ENCODE results near the gene FAM78B. TPM values are rescaled to one million over a fixed set of nuclear protein-coding genes. Genes with fewer than 3 reads are reported as not detected.
A peak's percentile ranks its signal among the peaks of the same experiment; 100 is the strongest.

FAM78B gene, protein sequence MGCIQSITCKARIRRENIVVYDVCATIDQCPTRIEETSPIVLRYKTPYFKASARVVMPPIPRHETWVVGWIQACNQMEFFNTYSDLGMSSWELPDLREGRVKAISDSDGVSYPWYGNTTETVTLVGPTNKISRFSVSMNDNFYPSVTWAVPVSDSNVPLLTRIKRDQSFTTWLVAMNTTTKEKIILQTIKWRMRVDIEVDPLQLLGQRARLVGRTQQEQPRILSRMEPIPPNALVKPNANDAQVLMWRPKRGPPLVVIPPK
- 2.6 TPM for total RNA-seq

DNA sequence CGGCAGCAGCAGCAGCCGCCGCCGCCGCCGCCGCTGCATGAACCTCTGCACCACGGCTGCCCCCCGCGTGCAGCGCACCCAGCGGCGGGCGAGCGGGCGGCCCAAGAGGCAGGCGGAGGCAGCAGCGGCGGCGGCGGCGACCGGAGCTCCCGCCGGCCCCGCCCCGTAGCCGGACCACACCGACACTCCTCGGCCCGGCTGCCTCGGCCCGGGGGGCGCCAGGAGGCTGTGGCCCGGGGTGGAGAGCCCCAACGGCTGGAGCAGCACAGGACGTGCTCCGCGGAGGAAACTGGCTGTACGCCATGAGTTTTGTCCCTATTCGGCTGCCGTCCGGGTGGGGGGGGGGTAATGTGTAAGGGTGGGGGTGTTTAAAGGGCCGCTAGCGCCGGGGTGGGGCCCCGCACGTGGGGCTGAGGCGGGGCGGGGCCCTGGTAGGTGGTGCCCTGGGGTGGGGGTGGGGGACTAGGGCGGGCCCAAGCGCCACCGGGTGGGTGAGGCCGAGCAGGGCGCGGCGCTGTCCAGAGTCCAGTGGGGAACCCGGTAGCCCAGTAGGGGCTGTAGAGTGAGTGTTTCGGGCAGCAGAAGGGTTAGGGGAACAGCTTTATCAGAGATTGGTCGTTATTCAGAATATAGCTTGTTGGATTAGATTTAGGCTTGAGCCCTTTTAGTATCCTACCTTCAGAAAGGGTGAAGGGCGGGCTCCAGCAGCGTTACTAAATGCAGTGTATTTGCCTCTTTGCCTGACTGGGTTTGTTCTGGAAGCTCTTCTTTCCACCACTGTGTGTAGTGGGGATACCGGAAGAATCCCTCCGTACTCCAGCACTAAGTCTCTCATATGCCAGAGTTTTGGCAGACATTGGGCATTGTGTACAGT is at the start of gene FAM78B:
FAM78B (minus strand) TSS at position 304 of the 874 bp plus-strand sequence. CDS start 753 bp downstream, outside the sequence.
- DNase-seq (ENCODE audit: low spot score) = peak; percentile 61

DNA sequence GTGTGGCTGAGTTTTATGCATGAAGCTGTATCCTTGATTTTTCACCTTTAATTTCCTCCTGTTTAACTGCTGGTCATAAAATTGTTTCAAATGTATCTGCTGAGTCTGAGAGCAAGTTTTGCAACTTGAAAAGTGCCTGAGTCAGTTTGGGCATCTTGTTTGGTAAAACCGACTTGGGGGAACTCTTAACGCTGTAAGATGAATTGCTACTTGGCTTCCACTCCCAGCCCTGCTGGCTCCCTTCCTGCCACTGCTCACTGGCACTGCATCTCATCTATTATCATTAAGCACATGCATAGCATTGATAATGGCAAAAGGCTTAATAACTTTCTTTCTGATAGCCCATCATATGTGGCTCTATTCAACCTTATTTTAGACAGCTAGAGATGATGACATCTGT is 35.7 kb upstream of the FAM78B start:
- DNase-seq (ENCODE audit: low spot score) = no peak

DNA sequence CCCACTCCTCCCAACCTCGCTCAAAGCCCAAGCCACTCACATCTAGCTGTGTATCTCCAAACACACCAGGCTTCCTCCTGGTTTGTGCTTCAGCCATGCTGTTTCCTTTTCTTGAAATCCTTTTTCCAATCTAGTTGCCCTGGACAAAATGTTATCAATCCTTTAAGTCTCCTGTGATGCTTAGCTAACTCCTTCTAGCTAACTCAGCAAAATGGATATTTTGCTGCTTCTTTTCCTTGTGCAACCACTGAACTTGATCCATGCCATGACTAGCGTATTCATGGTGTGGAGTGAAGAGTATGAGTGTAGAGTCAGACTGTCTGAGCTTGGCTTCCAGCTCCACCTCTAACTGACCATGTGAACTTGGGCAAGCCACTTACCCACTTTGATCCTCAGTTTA is 33.9 kb upstream of the FAM78B start:
- no peak for DNase-seq (ENCODE audit: low spot score)

DNA sequence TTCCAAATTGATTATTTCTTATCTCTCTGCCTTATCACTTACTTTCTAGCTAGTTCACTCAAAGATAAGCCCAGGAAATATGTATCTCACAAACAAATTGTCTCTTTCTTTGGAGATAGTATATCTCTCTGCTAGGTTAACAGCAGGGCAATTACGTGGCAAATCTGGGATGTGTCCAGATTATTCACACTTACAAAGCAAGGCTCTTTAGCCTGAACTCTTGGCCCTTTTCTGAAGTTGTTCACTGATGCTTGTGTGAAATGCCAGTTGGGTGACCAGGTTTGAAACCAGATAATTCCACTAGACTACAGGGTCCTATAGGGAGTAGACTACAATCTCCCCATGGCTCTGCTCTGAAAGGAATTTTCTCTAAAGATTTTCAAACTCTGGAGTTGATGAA is 30.8 kb upstream of the FAM78B start:
- peak; percentile 75 for DNase-seq (ENCODE audit: low spot score)

DNA sequence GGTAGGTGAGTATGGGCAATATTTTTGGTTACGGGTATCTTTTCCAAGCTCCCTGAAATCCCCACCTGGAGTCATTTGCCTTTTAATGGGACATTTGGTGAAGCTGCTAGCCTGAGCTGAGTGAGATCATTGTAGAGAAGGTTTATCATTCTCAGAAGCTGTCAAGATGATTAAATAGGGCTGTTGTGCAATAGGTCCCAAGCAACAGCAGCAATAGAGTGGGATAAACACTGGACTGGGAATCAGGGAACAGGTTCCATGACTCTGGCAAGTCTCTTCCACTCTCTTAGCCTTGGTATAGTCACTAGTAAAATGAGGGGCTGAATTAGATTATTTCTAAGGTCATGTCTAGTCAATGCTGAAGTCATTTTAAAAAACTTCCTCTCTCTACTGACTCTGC is 30.3 kb upstream of the FAM78B start:
- peak; percentile 48 for DNase-seq (ENCODE audit: low spot score)

DNA sequence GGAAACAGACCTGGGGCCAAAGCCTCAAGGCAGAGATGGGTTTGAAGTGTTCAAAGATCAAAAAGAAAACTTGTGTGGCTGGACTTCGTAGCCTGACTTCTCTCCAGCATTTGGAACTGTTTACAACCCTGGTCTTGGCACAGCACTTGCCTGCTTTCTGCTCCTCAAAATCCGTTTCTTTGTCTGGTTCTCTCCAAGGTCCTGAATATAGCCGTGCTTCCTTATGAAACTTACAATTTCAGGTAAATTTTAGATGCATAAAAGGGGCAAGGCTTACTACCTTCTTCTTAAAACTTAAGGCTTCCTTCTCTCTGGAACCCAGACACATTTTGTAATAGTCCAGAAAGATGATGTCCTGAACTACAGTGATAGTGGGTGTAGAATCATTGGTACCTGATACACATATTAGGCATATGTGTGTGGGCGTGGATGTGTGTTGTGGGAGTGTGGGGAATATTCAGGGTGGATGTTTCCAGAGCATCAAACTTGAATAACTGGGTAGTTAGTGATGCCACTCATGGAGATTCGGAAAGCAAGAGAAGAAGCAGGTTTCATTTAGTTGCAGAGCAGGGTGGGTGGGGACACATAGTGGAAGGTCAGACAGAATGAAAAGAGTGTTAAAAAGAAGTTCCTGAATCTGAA is 26.4 kb upstream of the FAM78B start:
- no peak for DNase-seq (ENCODE audit: low spot score)

DNA sequence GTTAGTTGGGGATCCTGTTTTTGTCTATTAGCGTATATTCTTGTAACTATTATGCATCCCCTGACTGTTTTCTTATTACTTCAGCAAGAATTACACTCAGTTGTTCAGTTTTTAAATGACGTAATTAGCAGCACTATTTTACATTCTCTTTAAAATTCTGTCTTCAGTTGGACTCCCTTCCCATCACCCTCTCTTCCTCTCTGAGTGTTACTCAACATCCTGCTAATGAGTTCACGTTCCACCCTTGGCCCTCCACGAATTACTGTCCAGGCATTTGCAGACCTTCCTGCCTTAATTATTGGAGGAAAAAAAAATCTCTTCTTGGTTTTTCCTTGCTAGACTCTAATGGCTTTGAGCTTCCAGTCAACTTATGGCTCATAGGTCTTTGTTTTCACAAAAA is 23.6 kb upstream of the FAM78B start:
- DNase-seq (ENCODE audit: low spot score) = no peak

DNA sequence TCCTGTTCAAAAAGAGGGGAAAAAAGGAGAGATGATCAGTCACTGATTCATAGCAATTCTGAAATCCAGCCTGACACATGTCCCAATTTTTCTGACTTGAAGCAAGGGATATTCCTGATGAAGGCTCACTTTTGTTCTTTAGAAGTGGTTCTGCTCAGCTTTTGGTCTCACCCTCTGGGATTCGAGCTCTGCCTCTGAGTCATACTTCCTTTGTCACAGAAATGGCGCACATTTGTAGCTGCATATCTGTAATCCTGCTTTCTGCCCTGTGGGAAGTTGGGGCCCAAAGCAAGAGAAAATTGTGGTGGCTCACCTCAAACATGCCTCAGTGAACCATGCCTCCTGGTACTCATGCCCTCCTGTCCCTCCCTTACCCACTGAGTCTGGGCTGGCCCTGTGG is 22.3 kb upstream of the FAM78B start:
- DNase-seq (ENCODE audit: low spot score) = no peak

DNA sequence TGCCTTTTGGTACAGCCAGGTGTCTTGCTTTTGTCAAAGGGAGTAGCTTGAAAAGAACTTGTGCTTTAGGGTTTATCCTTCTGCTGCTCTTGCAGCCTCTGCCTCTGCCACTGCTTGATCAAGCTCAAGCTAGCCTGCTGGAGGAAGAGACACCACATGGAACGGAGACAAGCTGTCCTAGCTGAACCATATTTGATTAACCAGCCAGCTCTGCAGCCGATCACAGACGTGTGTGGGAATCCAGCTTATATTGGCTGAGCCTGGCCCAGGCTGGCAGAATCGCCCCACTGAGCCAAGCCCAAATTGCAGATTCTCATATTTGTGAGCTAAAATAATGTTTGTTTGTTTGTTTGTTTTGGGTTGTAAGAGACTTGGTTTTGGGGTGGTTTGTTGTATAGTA is 18.7 kb upstream of the FAM78B start:
- DNase-seq (ENCODE audit: low spot score) = no peak

DNA sequence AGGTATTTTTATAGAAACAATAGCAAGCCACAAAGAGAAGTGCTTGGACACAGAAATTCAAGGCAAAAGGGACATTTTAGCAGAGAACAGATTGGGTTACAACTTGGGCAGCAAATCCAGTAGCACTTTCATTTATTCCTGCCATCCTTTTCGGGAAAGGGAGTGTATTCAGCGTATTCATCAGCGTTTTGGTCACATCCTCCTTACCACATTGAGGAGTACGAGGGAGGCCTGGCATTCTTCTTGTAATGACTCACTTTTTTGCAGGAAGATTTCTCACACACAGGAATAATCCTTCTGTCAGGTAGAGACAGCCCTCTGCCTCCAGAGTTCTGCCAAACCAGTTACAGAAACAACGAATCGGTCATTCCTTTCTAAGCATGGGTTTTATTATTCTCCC is 18.1 kb upstream of the FAM78B start:
- DNase-seq (ENCODE audit: low spot score) = no peak

DNA sequence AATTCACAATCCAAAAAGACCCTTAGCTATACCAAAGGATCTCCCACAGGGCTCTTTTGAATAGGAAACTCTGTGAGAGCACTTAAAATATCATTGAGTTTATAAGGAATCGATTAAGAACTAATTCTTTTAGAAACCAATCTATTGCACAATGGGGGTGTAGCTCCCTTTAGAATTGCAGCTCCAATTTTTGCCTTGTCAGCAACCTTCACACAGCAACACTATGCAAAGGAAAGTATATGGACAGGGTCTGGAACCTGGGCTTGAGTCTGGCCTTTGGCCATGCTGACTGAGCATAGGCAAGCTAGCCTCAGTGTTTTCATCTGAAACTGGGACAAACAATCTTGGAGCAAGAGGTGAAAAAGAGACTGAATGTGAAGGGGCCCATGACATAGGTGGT is 17.2 kb upstream of the FAM78B start:
- DNase-seq (ENCODE audit: low spot score) = no peak

DNA sequence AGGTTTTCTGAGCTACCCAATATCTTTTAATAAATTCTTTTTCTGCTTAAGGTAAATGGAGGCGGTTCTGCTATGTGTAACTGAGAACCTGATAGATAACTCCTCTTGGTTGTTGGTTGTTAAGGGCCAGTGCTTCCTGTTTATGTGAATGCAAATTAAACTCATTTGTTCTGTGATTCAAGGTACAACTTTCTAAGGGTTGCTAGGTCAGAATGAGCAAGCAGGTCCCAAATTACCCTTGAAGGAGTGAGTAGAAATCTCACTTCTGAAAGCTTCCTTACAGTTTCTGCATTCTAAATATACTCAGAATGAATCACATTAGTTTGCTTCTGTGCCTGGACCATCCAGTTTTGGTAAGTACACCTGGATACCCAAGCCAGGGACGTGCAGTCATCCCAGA is 15.5 kb upstream of the FAM78B start:
- no peak for DNase-seq (ENCODE audit: low spot score)

DNA sequence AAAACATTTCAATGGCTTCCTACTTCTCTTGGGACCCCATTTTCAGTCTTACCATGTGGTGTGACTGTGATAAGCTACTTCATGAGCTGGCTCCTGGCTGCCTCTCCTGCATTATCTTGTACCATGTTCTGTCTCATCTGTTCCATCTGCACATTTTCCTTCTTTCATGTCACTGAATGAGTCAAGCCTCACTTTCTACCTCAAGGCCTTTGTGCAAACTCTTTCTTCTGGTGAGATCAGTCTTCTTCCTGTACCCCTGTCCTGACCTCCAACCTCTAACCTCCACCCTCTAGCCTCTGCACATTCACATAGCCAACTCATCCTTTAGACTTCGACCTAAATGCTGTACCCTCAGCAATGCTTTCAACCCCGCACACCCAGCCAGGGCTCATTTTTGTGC is 9.6 kb upstream of the FAM78B start:
- DNase-seq (ENCODE audit: low spot score) = no peak

DNA sequence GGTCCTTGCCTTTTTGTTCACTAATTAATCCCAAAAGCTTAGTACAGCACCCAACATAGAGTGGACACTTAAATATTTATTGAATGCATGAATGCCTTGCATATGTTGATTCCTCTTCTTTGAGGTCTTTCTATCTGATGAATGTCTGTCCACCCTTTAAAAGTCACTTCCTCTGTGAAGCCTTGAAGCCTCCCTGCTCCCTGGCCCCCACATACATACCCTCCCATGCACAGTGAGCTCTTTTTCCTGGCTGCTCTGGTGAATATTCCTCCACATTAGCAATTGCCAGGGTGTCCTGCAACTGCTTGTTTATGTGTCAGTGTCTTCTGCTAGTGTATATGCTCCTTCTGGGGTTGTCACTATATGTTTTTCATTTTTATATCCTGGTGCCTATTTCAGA is 8.2 kb upstream of the FAM78B start:
- DNase-seq (ENCODE audit: low spot score) = no peak

DNA sequence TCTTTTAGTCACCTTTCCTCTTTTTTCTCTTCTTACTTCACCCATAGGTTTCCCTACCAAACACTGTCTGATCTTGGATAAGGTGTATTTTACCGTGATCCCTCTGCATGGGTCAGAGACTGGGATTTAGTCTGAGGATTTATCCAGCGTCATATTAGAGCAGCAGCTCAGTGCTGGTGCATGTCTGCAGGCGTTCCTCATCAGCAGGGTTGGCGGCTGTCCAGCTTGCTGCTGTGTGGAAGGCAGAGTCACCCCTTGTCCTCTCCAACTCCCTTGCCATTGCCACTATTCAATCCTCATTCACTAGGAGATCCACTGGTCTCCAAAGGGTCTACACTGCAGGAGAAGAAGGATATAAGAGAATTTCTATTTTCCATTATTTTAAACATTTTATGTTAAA is 7.3 kb upstream of the FAM78B start:
- peak; percentile 56 for DNase-seq (ENCODE audit: low spot score)

DNA sequence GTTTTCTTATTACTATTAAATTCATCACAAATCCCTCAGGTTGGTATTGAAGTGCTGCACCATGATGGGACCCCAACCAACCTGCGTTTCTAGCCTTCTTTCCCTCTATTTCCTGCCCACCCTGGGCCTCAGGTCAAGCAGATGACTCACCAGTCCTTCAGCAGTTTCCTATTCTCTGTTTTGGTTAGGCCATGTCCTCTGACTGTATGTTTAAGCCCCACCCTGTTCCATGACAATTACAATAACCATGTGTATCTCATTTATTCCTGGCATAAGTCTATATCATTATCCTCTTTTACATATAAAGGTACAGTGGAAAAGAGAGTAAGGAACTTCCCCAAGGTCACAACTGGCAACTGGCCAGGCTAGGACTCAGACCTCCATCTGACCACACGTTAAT is 5.3 kb upstream of the FAM78B start:
- DNase-seq (ENCODE audit: low spot score) = no peak

DNA sequence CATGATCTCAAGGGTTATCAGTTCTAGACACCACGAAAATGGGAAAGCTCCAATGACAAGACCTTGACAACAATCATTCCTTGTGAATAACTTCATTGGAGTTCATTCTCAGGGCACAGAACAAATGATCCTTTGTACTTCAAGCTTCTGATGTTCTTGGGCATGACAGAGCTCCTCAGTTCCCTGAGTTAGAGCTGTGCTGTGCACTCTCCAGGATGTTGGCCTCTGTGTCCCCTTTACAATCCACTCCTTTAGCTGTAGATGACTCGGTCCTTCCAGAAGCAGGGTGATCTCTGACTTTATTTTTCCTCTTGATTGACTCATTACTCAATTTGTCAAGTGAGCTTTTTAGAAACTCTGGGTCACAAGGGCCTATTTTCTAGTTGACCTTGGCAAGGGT is 3.9 kb upstream of the FAM78B start:
- no peak for DNase-seq (ENCODE audit: low spot score)

DNA sequence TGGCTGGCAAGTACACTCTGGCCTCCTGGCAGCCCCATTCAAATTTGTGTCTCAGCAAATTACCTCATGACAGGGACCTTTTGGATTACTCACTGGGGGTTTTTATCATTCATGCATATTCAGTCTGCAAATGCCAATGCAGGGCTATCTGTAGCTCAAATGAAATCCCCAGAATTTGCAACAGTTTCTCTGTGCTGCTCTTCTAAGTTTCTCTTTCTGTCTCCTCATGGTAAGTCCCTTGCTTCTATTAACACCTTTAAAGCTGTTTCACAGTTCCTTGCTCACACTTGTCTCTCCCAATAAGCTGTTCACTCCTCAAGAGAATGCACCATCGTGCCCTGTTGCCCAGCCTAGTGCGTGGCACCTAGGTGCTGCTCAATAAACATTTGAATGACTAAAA is 3.3 kb upstream of the FAM78B start:
- no peak for DNase-seq (ENCODE audit: low spot score)

DNA sequence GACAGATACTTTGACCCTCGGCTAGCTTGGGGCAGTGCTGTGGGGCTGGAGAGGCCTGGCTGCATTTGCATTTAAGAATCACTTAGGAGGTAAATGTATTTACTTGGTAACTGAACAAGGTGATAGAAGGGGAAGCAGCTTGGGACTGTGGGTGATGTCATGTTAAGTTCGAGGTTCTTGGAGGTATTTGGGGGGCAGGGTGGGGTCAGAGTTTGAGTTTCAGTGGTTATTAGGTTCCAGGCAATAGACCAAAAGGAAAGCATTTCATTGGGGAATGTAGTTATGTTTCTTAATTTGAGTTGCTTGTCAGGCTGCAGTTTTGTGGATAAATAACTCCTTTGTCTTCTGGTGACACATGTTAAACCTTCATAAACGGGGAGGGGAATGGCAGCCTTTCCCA is 2.4 kb upstream of the FAM78B start:
- DNase-seq (ENCODE audit: low spot score) = no peak

DNA sequence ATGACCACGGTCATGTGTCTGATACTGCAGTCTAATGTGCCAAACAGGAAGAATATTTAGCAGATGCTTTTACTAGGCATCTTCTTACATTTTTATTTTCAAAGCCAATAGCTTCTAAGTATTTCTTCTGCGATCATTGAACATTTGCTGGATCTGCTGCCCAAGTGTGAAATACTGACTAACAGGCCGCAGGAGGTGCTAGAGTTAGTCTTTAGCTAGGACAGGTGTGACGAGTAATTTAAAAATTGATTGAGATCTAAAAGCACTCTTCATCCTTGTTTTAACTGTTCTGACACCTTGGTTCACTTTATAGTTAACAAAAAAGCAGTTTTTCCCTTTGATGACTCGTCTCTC is 748 bp upstream of the FAM78B start:
- no peak for DNase-seq (ENCODE audit: low spot score)

DNA sequence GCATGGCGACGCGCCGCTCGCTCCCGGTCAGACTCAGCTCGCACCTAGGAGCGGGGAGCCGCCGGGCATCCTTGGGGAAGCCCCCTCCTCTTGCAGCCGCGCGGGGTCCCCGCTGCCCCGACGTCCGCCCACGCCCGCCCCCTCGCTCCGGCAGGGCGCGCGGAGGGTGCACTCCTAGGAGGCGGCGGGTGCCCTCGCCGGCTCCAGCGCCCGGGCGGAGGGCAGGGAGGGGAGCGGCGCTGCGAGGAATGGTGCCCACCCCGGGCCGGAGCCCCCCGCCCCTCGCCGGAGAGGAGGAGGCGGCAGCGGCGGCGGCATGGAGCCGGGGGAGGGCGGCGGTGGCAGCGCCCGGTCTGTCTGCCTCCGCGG is 488 bp downstream of the FAM78B start:
- no peak for DNase-seq (ENCODE audit: low spot score)

DNA sequence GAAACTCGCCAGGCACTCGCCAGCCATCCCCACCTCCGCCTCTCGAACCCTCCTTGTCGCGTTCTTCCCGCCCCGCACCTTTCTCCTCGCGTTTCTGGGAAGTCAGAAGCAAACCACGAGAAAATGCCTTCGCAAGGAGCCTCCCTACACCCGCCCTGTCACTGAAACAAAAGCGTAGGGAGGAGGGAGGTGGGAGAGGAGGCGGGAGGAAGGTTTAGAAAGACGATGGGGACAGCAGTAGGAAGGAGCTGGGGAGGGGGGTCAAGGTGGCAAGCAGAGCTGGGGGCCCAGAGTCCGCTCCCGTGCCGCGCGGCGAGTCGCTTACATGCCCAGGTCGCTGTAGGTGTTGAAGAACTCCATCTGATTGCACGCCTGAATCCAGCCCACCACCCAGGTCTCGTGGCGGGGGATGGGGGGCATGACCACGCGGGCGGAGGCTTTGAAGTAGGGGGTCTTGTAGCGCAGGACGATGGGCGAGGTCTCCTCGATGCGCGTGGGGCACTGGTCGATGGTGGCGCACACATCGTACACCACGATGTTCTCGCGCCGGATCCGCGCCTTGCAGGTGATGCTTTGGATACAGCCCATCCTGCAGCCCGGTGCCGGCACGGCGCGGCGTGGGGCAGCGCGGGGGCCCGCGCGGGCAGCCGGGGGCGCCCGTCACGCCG is 1.0 kb downstream of the FAM78B start:
- no peak for DNase-seq (ENCODE audit: low spot score)
